ENCODE data around the gene IRF3.

- no peak for TF ChIP-seq POLR2A (IDR thresholded peaks at IDR 0.05)
- TF ChIP-seq CTCF (IDR thresholded peaks at IDR 0.05) = no peak
- no peak for TF ChIP-seq POLR2AphosphoS5 (IDR thresholded peaks at IDR 0.05)
These were observed 44.8 kb upstream of the IRF3 start for GRCh38 chr19:49710372-49710951.
